Fibroblast of skin of scalp (primary cell): ENCODE results near the gene NDFIP1.

Source experiments
- DNase-seq: peaks from one replicate; pipeline ENCODE4 v3.0.0-alpha.2; 2013

The NDFIP1 gene

DNA sequence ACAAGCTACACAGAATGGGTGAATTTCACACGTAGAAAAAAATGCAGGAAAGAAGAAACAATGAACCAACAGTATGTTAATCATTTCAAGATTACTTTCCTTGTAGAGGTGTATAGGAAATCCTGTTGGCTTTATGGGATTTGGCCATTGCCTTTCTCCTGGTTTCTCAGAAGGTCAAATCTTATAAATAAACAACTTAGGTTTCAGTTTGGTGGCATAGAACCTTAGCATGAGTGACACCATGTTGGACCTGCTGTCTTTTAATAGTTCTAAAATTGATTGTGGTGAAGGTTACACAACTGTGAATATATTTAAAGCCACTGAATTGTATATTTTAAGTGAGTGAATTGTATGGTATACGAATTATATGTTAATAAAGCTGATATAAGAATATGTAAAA is 16.7 kb upstream of the NDFIP1 start:
- DNase-seq: no peak

DNA sequence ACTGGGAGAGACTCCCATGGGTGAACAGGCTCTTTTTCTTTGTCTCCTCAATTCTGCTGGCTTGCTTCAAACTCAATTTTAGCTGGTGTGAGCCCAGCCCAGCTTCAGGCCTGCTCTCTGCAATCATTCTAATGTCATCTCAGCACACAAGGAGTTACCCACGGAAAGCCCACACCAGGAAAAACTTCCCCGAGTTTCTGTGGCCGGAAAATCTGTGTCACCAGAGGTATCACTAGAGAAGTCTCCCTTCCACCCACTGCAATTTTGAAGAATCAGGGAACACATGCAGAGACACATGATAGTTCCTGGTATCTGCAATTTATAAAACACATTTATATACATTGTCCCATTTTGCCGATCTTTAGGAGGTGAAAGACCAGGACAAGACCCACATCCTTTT is 13.5 kb upstream of the NDFIP1 start:
- DNase-seq: no peak

DNA sequence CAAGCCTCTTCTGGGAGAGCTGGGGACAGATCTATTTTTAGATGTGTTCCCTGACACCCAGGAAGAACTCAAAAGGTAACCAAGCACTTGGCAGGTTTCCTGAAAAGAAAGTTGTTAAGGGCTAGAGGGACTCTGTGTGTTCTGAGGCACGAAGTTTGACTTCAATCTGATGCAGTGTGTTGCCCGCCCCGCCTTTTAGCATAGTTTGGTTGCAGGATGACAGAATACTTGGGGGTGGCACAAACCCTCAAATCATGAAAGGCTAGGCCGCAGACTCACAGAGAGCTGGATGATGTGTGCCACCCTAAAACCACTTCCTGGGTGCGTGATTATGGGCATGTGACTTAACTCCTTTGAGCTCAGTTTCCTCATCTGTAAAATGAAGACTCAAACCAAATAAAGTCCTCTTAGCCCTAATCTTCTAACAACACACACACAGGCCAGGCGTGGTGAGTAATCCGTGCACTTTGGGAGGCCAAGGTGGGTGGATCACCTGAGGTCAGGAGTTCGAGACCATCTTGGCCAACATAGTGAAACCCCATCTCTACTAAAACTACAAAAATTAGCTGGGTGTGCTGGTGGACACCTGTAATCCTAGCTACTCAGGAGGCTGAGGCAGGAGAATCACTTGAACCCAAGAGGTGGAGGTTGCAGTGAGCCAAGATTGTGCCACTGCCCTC is 12.8 kb upstream of the NDFIP1 start:
- DNase-seq: no peak

DNA sequence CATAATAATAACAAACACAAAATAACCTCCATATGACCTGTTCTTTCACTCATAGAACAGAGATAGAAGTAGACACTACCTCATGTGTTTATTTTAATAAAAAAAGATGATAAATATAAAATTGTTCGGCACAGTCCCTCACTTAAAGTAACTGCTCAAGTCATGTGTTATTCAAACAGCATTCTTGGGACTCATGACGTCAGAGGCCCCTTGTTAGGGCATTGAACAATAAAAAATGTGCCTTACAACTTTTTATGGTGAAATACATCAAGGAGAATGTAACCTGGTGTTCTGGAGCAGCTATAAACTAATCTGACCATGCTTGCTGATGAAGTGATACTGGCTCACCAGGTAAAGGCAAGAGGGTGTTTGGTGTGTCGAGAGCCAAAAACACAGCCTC is 12.2 kb upstream of the NDFIP1 start:
- DNase-seq: no peak

DNA sequence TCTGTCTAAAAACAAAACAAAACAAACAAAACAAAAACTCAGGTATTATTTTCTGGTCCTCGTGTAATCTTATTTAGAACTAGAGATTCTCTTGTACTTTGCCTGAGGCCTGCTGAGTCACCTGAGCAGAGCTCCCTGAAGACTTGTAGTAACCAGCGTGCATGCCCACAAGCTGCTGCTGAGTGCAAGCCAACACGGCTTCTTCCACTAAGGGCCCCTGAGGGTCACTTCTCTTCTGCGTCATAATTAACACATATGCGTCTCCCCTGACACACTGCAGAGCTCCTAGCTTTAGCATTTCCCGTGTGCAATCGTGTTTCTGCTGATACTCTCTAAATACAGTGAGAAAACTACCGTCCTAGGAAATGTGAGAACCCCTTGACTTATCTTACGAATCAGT is 10.9 kb upstream of the NDFIP1 start:
- DNase-seq: no peak

DNA sequence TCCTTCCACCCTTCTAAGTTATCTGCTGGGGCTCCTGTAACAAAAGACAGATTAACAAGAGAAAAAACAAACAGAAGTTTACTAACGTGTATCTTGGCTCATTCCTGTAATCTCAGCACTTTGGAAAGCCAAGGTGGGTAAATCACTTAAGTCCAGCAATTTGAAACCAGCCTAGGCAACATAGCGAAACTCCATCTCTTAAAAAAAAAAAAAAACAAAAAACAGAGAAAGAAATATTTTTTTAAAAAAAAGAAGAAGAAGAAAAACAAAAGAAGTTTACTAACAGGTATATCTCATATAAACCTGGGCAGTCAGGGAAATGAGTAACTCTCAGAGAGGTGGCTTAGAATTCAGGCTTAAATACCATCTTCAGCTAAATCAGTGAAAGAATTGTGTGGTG is 10.3 kb upstream of the NDFIP1 start:
- no peak for DNase-seq

DNA sequence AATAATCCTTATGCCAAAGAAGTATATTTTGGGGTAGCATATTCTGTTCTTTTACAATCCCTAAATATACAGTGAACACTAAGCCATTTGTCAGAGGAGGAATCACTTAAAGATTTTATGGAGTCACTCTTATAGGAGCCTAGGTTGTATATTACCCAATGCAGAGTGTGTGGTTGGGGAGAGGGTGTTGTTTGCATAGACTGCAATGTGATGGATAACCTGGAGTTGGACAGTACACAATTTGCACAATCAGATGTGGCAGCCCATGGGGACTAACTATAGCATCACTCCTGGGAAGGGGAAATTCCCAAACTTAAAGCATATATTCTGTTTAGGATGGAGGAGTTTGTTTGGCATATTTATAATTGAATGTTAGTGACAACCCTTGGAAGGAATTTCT is 9.6 kb upstream of the NDFIP1 start:
- no peak for DNase-seq

DNA sequence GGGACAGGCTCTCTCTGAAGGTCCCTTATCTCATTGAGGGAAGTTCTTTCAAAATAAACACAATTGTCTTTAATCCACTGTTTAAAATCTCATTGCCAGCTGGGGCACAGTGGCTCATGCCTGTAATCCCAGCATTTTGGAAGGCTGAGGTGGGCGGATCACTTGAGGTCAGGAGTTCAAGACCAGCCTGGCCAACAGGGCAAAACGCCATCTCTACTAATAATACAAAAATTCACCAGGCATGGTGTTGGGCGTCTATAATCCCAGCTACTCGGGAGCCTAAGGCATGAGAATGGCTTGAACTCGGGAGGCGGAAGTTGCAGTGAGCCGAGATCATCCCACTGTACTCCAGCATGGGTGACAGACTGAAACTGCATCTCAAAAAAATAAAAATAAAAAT is 8.3 kb upstream of the NDFIP1 start:
- no peak for DNase-seq

DNA sequence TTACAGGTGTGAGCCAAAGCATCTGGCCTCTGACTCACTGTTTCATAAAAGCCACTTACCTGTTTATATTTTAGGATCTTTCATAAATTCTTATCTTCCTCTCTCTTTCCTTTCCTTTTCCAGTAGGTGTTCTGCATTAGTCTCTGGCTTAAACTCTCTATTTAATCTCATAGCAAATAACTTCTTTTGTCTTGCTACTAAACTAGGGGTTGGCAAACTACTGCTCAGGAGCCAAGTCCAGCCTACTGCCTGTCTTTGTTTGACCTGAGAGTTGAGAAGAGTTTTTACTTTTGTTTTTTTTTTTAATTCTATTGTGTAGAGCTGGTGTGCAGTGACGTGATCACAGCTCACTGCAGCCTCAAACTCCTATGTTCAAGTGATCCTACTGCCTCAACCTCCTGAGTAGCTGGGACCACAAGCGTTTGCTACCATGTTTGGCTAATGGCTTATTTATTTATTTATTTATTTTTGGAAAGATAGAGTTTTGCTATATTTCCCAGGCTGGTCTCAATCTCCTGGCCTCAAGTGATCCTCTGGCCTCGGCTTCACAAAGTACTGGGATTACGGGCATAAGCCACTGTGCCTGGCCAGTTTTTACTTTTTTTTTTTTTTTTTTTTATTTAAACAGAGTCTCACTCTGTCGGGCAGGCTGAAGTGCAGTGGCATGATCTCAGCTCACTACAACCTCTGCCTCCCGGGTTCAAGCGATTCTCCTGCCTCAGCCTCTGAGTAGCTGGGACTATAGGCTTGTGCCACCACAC is 5.4 kb upstream of the NDFIP1 start:
- DNase-seq: no peak

DNA sequence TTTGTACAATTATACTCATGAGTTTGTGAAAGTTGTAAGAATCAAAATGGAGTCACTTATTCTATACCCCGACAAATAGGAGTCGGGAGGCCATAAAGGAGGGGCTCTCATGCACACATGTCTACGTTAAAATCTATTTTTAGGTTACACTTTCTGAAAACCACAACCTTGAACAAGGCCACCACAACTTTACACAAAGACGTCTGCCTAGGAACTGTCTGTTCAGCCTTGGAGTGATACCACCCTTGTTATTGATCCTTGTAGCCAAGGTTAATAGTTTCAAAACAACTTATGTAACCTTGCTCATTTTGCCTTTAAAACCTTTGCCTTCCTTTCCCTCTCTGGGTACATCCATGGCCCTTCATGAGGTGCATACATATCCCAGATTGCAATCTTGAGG is 4.1 kb upstream of the NDFIP1 start:
- no peak for DNase-seq

DNA sequence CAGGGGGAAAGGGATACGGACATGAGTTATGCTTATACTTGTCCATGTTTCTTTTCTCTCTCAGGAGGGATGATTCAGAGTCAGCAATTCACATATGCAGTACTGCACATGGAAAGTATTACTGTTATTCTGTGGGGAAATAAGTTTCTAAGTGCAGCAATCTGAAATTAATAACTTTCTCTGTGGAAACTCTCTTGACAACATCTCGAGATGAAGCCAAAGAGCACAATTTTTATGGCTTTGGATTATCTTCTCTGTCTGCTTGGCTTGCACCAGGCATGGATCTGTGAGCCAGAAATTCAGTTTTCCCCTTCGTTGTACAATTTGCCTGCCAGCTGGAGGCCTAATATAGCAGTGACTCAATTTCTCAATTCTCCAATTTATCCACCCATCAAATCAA is 2.5 kb upstream of the NDFIP1 start:
- peak; percentile 39 for DNase-seq

DNA sequence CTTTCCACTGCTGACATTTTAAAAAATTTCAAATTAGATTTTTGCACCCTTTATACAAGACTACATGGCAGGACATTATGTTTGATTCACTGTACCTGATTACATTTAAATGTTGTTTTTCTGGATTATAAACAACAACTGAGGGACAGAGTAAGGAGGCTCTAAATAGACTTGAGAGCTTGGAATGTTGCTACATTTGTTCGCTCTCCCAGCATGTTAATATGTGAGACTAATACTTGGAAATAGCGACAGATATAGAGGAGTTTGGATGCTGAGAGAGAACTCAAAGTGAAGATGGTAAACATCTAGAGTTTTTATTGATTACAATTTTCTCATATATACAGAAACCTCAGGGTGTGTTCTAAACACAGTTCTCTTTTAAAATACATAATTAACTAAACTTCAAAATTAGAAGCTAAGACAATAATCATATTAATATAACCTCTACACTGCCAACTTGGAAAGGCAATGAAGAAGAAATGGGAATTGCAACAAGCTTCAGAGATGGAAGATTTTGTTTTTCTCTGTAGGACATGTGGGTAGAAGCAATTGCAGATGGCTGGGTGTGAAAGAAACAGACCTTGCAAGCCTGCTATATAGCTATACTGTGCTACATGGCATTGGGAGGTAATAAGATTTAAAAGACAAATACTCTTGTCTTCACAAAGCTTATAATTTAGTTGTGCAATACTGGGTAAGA is 1.4 kb upstream of the NDFIP1 start:
- no peak for DNase-seq

DNA sequence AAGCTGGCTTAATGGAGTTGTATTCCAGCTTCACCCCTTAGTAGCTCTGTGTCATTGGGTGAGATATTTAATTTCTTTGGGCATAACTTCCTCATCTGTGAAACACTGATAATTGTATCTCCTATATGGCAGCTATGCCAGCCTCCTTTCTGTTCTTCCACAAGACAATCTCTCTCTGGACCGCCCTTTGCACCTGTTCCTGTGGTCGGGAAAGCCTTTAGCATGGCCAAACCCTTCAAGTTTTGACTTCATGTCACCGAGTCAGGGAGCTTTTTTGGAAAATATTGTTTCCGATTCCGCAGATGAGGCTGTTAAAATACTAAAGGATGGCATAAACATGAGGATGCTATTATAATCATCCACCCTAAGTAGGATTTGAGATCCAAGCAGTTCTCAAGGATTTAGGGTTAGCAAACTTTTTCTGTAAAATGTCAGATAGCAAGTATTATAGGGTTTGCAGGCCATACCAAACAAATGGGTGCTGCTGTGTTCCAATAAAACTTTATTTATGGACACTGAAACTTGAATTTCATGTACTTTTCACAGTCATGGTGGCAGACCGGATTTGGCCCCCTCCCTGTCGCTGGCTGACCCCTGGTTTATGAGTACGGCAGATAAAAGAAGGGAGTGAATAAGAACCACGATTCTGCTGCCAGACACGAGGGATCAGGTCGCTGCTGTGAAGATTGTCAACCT is 695 bp upstream of the NDFIP1 start:
- no peak for DNase-seq

DNA sequence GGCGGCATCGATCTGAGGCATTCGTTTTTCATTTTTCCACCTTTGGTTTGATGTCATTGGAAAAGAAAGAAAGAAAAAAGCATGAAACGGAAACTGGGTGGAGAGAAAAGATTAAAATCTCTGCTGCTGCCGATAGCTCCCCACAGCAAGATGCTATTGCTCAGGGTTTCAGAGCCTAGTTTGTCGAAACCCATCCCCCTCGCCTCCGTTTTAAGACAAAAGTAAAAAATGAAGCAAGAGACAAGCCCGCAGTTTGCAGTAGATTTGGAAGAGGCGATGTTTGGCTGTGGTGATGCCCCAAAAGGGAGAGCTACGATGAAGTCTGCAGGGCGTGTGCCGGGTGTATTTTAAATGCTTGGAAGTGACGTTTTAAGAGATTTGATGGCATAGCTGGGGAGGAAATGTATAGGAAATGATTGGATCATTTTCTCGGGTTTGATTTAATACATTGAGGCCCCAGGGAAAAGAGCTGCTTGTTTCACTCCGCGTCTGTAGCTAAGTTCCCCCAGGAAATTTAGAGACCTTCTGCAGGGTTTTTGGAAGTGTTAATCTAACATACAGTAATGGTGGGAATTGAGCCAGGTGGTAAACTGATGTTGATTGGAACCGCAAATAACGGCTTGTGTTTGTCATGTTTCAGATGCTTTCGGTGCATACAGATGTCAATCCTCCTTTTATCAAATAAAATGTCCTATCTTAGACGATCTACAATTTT is 909 bp downstream of the NDFIP1 start:
- peak; percentile 20 for DNase-seq

DNA sequence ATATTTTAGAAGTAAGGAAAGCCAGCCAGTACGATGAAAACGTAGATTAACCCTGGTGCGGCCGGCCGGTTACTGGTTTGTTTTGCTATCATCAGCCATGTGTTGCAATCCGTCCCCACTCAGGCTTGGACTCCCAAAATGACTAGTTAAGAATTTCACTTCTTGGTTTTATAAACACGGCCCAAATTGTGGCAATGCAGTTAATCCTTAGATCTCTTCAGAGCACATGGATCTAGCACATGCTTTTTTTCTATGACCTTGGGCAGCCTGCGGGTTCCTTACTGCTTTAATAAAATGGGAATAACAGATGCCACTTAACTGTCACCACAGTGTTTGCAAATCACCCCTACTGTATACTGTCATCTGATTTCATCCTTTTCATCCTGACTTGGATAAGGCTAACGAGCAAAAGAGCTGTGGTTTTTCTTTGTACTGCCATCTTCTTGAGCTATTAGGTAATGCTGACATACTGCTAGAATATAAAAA is 1.5 kb downstream of the NDFIP1 start:
- DNase-seq: peak; percentile 13

DNA sequence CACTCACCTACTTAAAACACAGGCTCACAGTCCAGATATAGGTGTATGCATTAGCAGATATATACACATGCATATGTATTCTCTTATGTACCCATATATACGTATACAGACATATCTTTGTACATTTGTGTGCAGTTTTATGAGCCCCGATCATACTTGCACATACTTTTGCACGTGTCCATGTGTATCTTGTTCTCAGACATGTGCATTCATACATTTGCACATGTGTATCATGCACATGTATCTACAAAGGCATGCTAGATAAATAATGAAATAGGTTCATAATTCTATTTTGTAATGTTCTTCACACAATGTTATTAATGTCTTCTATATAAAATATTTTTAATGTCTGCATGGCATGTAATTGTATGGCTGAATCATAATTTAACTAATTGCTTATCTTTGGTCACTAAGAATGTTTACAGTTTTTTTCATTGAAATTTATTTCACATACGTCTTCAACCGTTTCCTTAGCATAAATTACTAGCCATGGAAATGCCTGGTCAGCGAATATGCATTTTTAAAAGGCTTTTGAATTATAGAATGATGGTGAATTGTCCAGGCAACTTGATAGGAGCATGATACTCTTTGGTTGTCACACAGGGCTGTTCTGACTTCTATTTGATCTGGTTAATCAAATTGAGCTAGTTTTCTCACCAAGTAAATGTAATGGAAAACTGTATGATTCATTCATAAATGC is 2.6 kb downstream of the NDFIP1 start:
- DNase-seq: no peak

DNA sequence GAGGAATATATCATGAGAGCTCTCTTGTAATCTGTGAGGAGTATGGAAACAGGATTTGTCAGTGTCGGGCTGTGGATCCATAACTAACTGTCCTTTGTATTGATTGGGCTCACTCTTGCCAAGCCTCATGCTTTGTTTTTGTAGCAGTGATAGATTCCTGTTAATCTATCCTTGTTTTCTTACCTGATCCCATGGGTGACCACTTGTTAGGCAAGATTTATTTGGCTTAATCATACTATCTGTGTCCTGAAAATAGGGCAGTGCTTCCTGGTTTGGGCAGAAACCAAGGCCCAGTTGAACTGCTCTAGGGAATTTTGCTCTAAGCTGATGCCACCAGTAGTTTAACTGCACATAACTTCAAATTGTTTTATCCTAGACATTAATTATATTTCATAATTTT is 6.1 kb downstream of the NDFIP1 start:
- no peak for DNase-seq

DNA sequence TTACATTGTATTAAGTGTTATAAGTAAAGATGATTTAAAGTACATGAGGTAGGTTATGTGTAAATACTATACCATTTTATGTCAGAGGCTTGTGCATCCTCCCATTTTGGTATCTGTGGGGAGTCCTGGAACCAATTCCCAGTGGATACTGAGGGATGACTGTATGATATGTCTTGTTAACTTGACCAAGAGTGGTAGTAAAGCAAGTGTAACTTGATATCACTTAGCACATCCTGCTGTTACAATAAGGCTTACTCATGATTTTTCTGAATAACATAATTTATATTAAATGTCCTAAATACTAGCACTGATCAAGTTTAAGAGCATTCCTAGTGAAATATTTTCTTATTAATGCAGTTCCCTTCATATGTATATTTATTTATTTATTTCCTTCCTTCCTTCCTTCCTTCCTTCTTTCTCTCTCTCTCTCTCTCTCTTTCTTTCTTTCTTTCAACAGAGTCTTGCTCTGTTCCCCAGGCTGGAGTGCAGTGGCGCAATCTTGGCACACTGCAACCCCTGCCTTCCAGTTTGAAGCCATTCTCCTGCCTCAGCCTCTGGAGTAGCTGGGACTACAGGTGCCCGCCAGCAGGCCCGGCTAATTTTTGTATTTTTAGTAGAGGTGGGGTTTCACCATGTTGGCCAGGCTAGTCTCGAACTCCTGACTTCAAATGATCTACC is 7.5 kb downstream of the NDFIP1 start:
- DNase-seq: peak; percentile 72

DNA sequence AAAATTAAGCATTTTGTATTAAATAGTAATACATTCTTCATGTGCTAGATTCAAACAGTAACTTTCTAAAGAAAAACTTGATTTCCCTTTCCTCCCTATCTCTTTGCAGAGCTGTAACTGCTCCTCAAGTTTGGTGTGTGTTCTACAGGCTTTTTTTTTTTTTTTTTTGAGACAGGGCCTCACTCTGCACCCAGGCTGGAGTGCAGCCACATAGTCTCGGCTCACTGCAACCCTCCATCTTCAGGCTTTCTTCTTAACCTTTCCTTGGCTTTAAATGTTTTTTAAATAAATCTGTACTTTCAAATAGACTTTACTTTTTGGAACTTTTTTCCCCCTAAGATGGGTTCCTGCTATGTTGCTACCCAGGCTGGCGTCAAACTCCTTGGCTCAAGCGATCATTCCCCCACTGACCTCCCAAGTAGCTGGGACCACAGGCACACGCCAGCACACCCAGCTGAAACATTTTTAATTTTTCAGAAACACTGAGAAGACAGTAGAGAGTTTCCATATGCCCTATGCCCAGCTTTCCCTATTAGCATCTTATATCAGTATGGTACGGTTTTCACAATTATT is 9.1 kb downstream of the NDFIP1 start:
- DNase-seq: no peak

DNA sequence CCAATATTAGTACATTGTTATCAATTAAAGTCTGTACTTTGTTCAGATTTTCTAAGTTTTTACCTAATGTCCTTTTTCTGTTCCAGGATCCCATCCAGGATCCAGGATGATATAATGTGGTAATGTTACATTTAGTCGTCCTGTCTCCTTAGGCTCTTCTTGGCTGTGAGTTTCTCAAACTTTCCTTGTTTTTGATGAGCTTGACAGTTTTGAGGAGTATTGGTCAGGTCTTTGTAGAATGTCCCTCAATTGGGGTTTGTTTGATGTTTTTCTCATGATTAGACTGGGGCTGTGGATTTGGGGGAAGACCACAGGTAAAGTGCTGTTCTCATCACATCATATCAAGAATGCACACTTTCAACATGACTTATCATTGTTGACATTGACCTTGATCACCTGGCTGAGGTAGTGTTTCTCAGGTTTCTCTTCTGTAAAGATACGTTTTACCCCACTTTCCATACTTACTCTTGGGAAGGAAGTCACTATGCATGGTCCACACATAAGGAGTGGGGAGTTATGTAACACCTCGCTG is 9.6 kb downstream of the NDFIP1 start:
- no peak for DNase-seq
